OCI-LY3 (cell line): ENCODE data around the gene KIFC1.

ENCODE experiments used
- EZH2phosphoT487 ChIP-seq: fragments of 200-600 bp; shearing (Covaris generic); IDR thresholded peaks from 2 replicates; pipeline ENCODE4 v1.6.1; 2018; ENCODE audit warnings: antibody characterized with exemption, mixed run types, low read depth
- TF ChIP-seq, protein P1 (sequence below): fragments of 200-600, 300-600 bp; sonication (generic); IDR thresholded peaks from 2 replicates; pipeline ENCODE4 v1.5.1; 2014; ENCODE audit warnings: antibody characterized with exemption, low read length, low read depth

DNA sequence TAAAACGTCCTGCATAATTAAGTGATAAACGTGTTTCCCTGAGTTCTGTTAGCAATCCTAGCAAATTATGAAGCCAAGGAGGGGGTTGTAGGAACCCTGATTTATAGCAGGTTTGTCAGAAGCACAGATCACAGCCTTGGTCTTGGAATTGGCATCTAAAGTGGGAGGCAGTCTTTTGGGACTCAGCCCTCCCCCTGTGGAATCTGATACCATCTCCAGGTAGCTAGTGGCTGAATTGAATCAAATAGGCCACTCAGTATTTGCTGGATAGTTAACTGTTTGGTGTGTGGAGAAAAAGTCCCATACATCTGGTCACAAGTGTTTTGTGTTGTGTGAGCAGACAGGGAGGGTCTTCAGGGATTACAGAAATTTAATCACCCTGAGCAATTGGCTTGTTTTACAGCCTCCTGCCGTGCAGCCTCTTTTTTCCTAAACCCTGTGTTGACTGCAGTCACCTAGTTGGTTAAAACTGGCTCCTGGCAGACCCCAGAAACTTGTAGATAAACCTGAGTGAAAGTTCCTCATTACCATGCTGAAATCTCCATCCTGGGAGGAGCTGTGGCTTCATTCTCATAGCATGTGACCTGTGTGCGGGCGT, 19.0 kb upstream of the KIFC1 start:
- TF ChIP-seq, protein P1, sequence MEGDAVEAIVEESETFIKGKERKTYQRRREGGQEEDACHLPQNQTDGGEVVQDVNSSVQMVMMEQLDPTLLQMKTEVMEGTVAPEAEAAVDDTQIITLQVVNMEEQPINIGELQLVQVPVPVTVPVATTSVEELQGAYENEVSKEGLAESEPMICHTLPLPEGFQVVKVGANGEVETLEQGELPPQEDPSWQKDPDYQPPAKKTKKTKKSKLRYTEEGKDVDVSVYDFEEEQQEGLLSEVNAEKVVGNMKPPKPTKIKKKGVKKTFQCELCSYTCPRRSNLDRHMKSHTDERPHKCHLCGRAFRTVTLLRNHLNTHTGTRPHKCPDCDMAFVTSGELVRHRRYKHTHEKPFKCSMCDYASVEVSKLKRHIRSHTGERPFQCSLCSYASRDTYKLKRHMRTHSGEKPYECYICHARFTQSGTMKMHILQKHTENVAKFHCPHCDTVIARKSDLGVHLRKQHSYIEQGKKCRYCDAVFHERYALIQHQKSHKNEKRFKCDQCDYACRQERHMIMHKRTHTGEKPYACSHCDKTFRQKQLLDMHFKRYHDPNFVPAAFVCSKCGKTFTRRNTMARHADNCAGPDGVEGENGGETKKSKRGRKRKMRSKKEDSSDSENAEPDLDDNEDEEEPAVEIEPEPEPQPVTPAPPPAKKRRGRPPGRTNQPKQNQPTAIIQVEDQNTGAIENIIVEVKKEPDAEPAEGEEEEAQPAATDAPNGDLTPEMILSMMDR: no peak
- TF ChIP-seq EZH2phosphoT487: no peak
